HG03457 (cell line): ENCODE data around the gene ADAMTSL5.
"Not testable (repeated sequence)": the region's sequence is repeated elsewhere in the genome, so short reads cannot be mapped to it uniquely, and the experiment has no call there.

Source experiments
- ATAC-seq: cut with Tn5 transposase; IDR thresholded peaks from one replicate; pipeline ENCODE4 v1.9.1; 2021; ENCODE audit warnings: moderate number of reproducible peaks; ENCODE audit not compliant: unreplicated experiment

Gene ADAMTSL5

DNA sequence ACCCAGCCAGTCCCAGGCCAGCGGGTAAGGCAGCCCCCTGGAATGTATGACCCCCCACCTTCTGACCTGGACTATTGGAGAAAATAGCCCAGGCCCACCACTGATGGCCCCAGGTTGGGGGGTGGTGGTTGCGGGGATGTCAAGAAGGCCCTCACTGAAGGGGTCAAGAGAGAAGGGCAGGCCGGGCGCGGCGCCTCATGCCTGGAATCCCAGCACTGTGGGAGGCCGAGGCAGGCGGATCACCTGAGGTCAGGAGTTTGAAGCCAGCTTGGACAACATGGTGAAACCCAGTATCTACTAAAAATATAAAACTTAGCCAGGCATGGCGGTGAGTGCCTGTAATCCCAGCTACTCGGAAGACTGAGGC lies 1.5 kb upstream of the ADAMTSL5 start:
- no peak for ATAC-seq

- no peak for ATAC-seq
Measured at GRCh38 chr19:1513499-1514294, 878 bp upstream of the ADAMTSL5 start.

DNA sequence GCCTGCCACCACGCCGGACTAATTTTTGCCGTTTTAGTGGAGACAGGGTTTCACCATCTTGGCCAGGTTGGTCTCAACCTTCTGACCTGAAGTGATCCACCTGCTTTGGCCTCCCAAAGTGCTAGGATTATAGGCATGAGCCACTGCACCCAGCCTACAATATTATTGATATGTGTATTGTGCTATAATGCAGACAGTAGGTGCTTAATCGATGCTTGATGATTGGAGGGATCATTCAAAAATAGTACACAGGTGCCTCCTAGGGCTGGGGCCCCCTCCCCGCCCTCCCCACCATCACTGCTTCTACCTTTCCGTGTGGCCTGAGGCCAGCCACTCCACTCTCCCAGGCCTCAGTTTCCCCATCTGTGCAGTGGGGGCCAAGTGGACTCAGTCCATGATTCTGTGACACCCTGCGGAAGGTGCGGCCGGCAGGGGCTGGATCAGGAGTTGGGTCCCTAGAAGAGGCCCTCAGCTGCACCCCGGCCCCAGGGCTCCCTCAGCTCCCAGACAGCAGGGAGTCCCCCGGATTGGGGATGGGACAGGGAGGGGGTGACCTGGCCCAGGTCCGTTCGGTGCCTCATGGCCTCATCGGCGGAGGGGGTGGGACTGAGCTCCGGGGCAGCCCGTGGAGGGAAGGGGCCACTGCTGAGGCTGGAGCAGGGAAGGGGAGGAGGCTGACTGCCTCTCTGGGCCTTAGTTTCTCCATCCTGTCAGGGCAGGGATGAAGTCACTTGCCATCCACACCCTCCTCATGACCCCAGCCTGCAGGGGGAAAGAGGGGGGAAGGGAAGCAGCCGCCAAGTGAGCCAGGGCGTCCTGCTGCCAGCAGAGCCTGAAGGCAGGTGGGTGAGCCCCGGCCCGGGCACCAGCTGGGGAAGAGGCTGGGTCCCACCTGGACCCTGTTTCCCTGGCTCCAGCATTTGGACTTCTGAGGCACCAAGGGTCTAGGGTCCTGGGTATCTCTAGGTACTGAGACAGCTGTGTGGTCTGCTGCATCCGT lies 1.2 kb downstream of the ADAMTSL5 start:
- ATAC-seq: no peak

GRCh38 chr19:1510807-1511206 lies 2.0 kb downstream of the ADAMTSL5 start:
- no peak for ATAC-seq

GRCh38 chr19:1510442-1510806 lies 2.4 kb downstream of the ADAMTSL5 start:
- no peak for ATAC-seq

DNA sequence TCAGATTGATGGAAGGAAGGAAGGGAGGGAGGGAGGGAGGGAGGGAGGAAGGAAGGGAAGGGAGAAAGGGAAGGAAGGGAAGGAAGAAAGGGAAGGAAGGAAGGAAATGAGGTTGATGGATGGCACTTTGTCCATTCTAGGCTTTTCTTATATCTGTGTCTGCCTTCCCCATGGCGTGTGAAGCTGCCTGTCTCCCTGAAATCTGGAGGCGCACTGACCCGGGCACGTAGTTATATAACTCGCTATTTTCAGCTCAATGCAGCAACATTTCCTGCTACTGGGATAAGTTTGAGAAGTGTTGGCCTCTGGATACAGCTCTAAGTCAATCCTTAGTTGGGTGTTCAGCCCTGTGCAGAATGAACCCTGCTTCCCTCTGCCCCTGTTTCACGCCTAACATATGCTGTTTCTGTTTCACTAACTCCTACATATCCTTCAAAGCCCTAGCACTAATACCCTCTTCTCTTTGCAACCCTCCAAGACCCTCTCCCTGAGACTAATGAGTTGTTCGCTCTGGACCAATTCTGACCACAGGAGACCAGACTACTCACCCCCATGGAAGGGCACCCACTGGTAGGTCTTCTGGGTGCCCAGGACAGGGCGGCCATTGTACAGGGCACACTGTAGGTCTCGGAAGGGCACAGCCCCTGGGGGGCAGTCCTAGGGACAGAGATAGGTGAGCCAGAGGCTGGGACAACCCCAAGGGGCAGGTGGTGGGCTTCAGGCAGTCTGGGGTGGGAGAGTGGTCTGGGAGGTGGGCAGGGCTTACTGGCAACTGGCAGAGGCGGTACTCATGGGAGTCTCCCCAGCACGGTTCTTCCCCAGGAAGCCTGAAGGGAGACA lies 3.0 kb downstream of the ADAMTSL5 start:
- no peak for ATAC-seq

- ATAC-seq: no peak
Measured at GRCh38 chr19:1508507-1508856, 4.3 kb downstream of the ADAMTSL5 start.

GRCh38 chr19:1507763-1508506 lies 4.9 kb downstream of the ADAMTSL5 start:
- no peak for ATAC-seq

DNA sequence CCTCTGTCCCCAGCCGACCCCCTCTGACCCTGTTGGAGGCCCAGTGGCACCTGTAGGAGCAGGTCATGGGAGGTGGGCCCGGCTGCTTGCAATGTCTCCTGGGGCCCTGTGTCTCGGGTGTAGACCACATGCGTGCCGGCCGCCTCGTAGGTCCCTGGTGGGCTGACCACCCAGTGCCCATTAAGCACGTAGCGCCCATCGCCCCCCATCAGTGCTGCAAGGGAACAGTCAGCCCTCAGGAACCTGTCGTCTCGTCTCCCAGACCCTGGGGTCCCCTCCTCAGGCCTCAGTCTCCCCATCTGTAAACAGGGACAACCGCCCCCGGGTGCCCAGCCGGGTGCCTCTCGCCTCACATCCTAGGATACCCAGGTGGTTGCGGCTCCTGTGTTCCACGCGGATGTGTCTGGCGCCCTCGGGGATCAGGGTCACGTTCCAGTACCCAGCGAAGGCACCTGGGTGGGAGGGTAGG lies 5.6 kb downstream of the ADAMTSL5 start:
- ATAC-seq: no peak

DNA sequence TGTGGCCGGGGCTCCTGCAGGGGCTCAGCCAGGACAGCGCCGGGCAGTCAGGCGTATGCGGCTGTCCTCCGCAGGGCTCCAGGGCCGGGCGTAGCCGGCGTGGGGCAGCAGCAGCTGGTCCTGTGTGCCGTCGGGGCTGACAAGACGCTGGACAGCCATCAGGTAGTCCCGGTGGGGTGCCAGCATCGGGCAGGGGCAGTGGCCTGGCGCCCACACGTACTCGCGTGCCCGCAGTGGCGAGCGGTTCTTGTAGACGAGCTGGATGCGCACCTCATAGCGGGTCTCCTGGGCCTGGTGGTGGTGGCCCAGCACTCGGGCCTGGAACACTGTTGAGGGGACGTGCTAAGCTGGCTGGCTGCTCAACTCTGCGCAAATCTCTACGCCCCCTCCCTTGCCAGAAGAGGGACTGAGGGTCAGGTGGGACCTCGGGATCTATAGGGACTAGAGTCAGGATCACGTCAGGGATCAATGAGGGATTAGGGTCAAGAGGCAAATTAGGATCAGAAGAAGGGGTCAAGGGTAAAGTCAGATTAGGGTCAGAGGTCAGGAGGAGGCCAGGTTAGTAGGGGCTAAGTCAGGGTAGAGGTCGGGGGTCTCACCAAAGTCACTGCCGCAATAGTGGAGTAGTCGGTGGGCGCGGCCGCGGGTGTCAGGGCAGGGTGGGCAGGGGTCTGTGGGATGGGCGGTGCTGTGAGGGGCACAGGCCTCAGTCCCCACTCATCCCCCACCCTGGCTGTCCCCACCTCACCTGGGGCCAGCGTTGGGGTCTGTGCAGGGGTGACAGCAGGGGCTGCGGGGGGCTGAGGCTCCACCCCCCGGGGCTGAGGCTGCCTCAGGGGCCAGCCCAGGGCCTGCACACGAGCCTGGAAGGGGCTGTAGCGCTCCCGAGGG lies 6.6 kb downstream of the ADAMTSL5 start:
- ATAC-seq: no peak

- ATAC-seq: no peak
Measured at GRCh38 chr19:1505012-1505411, 7.8 kb downstream of the ADAMTSL5 start.

DNA sequence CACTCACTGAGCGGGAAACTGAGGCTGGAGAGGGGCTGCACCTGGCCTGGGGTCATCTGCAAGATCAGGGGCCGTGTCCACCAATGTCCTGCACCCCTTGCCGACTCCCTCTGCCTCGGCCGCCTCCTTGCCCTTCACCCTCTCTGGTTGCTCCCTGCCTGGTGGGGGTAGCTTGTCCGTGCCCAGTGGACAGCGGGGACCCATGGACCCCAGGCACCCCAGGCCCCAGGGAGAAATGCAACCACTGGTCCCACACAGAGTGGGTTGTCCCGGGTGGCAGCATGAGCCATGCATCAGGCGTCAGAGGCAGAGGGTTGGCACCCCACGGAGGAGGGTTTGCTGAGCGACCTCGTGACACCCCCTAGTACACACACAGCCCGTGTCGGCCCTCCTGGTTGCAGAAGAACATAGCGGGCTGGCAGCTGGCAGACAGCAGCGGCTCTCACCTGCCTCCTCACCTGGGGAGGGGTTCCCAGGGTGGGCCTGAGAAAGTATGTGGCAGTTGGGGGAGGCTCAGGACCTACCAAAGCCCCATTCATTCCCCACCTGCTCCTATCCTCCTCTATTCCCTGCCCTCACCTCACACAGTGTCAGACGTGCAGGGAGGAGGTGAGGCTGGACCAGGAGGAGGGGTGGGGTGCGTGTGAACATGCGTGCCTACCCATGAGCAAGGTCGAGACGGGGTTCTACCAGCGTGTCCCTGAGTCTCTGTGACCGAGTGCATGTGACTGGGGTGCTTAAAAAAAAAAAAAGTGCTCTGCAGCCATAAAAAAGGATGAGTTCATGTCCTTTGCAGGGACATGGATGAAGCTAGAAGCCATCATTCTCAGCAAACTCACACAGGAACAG lies 8.7 kb downstream of the ADAMTSL5 start:
- no peak for ATAC-seq

DNA sequence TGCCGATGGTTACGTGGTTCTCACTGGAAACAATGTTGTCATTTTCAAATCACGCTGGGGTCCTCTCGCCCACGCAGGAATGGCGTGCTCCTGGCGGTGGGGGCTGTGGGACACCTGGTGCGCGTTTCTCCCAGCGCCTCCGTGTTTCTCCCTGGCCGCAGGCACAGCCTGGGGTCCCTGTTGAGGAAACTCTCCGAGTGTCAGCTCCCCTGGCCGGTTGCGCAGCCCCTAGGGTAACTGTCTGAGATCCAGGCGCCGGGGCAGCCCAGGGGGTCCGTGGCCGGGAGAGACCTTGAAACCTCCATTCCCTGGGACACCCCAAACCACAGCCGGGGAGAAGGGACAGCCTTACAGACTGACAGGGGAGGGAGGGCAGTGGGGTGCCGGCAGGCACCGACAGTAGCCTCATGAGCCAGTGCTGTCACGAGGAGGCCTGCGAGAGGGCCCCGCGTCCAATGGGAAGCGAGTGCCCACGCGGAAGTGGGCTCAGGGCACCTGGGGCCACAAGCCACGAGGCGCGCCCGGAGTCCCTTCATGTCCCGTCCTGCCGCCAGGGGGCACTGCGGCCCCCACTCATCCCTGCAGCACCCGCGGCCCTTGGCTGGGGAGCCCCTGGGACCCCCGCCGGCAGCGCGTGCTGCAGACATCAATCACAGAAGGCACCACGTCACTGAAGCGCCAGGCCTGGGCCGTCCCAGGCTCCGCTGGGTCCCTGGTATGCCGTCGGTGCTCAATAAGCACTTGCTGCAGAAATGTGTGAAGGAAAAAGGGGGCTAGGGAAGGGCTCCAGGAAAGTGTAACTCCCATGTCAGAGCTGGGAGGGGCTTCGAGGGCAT lies 9.5 kb downstream of the ADAMTSL5 start:
- ATAC-seq: no peak

- ATAC-seq: no peak
Measured at GRCh38 chr19:1502433-1503088, 10.3 kb downstream of the ADAMTSL5 start.

DNA sequence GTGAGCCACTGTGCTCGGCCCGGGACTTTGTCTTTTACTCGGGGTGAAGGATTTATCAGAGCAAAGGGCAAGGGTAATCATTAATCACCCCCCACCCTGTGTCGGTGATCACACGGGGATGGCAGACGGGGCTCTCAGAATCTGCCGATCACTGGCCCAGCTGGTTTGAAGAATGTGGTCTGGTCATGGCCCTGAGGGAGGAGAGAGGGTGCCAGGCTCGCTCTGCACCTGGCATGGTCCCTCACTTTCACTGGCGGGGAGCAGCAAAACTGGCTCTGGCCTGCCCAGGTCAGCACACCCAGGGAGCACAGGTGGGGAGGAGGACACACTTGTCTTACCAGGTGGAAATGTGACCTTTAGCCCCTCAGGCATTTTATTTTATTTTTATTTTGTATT lies 11.6 kb downstream of the ADAMTSL5 start:
- ATAC-seq: no peak

DNA sequence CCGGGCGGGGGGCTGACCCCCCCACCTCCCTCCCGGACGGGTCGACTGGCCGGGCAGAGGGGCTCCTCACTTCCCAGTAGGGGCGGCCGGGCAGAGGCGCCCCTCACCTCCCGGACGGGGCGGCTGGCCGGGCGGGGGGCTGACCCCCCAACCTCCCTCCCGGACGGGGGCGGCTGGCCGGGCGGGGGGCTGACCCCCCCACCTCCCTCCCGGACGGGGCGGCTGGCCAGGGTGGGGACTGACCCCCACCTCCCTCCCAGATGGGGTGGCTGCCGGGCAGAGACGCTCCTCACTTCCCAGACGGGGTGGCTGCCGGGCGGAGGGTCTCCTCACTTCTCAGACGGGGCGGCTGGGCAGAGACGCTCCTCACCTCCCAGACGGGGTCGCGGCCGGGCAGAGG lies 13.6 kb downstream of the ADAMTSL5 start:
- ATAC-seq: not testable (repeated sequence)

GRCh38 chr19:1497578-1498235 lies 15.1 kb downstream of the ADAMTSL5 start:
- ATAC-seq: no peak
